ENCODE data around the gene BEST2.
A peak's percentile ranks its signal among the peaks of the same experiment; 100 is the strongest.

The BEST2 gene

DNA sequence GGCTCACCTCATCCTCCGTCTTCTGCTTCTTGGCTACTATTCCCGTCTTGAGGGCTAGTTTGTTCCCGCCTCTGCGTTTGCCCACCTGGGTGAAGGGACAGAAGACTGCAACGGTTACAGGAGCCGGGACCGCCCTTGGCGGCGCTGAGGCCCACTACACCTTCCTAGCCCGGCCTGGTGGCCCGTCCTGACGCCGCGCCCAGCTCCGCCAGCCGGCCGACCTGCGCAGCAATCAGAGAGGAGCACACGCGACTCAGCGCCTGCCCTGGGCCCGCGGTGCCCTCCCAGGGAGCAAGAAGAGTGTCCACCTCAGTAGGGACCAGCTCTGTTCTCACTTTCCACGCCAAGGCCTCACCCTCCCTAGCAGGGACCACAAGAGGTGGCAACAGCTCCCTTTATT is 20.3 kb upstream of the BEST2 start:
- DNase-seq (ENCODE audit: low read depth), result no peak

GRCh38 chr19:12733369-12734214 is 18.0 kb upstream of the BEST2 start:
- no peak for DNase-seq (ENCODE audit: low read depth)

GRCh38 chr19:12736995-12737834 is 14.4 kb upstream of the BEST2 start, which contains the start of gene GET3:
TSS of gene GET3 (plus strand) at chr19:12737497. CDS start at chr19:12737506, 9 bp downstream.
- peak; percentile 53 for DNase-seq (ENCODE audit: low read depth)

DNA sequence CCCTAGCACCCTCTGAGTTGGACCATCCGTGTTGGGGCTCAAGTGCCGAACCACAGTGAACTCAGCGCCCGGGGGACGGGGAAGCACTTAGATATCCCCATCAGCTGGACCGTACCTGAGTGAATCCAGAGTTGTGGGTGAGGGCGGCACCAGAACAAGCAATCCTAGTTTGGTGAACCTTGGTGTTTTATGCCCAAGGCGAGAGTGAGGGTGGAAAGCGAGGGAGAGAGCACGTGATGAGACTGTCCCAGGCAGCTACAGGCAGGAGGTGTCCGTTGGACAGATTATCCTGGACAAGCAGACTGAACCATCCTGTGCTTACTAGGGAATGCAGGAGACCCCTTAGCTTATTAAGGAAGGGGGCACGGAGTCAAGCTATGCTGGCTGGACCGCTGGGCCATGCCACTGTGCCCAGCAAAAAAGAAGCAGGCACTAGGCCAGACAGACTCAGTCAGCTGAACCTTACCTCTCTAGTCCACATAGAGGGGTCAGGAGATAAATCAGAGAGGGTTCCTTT is 13.7 kb upstream of the BEST2 start:
- DNase-seq (ENCODE audit: low read depth), result no peak

- no peak for DNase-seq (ENCODE audit: low read depth)
These were observed 6.3 kb upstream of the BEST2 start for GRCh38 chr19:12745166-12745897.

DNA sequence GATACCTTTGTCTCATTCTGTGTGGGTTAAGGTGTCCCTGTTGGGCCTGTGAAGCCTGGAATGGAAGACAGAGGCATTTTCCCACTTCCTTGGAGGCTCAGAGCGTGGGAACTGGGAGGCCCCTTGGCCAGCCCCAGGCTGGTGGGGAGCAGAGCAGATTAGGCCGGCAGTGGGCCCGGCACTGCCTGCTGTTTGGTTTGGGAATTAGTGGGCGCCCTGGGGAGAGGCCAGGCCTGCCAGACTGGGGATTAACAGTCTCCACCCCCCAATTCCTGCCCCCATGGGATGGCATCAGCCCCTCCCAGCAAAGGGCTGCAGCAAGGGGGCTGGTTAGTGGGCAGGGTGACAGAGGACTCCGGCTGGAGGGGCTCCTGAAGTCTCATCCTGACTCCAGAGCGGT is 3.1 kb upstream of the BEST2 start:
- no peak for DNase-seq (ENCODE audit: low read depth)

GRCh38 chr19:12749938-12750521 is 1.6 kb upstream of the BEST2 start:
- DNase-seq (ENCODE audit: low read depth), result no peak

GRCh38 chr19:12750851-12751250 is 740 bp upstream of the BEST2 start:
- DNase-seq (ENCODE audit: low read depth), result no peak

- DNase-seq (ENCODE audit: low read depth), result no peak
These were observed 628 bp downstream of the BEST2 start for GRCh38 chr19:12752056-12752781.

GRCh38 chr19:12754465-12755196 is 3.0 kb downstream of the BEST2 start:
- no peak for DNase-seq (ENCODE audit: low read depth)

DNA sequence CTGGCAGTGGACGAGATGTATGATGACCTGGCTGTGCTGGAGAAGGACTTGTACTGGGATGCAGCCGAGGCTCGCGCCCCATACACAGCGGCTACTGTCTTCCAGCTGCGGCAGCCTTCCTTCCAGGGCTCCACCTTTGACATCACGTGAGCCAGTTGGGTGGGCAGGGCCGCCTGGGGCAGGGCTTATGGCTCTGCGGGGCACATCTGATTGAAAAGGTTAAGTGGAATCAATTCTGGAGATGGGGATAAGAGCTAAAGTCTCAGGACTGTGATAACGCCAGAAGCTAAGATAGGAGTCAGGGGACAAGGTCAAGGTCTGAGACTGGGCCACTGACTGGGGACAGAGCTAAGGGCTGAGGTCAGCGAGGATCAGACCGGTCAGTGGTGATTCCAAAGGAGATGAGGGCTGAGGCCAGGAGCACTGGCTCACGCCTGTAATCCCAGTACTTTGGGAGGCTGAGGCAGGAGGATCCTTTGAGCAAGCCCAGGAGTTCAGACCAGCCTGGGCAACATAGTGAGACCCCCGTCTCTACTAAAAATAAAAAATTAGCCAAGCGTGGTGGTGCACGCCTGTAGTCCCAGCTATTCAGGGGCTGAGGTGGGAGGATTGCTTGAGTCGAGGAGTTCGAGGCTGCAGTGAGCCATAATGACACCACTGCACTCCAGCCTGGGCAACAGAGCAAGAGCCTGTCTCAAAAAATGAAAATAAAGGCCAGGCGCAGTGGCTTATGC is 4.7 kb downstream of the BEST2 start:
- no peak for DNase-seq (ENCODE audit: low read depth)

DNA sequence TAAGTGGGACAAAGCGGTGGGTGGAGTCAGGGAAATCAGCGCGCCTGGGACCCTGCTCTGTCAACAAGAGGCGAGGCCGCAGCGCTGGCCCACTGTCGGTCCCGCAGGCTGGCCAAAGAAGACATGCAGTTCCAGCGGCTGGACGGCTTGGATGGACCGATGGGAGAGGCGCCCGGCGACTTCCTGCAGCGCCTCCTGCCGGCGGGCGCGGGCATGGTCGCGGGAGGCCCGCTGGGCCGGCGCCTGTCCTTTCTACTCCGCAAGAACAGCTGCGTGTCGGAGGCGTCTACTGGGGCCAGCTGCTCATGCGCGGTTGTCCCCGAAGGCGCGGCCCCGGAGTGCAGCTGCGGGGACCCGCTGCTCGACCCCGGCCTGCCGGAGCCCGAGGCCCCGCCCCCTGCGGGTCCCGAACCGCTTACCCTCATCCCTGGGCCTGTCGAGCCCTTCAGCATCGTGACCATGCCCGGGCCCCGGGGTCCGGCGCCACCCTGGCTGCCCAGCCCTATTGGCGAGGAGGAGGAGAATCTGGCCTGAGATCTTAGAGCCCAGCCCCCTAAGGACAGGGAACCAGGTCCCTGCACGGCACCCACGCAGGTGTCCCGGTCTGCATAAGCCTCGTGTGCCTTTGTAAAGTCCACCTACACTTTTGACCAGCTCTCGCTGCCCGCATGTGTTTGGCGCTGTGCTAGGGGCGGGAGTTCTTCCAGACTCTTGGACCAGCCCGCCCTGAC is 6.1 kb downstream of the BEST2 start:
- peak; percentile 53 for DNase-seq (ENCODE audit: low read depth)

DNA sequence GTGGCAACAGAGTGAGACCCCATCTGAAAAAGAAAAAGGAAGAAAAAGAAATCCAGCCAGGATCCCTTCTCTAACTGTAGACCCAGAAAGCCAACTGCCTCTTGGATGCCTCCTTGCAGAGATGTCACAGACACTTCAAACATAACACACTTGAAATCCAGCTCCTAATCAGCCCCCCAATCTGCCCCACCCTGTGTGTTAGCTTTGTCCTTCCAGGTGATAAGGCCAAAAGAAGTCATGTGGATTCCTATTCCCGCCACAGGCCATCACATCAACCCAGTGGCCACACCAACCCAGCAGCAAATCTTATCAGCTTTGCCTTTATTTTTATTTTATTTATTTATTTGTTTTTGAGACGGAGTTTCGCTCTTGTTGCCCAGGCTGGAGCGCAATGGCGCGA is 8.1 kb downstream of the BEST2 start:
- no peak for DNase-seq (ENCODE audit: low read depth)

- no peak for DNase-seq (ENCODE audit: low read depth)
These were observed 11.5 kb downstream of the BEST2 start for GRCh38 chr19:12763100-12763499.

GRCh38 chr19:12764698-12765097 is 13.1 kb downstream of the BEST2 start:
- no peak for DNase-seq (ENCODE audit: low read depth)

- peak; percentile 56 for DNase-seq (ENCODE audit: low read depth)
These were observed 14.5 kb downstream of the BEST2 start for GRCh38 chr19:12766051-12766521.

DNA sequence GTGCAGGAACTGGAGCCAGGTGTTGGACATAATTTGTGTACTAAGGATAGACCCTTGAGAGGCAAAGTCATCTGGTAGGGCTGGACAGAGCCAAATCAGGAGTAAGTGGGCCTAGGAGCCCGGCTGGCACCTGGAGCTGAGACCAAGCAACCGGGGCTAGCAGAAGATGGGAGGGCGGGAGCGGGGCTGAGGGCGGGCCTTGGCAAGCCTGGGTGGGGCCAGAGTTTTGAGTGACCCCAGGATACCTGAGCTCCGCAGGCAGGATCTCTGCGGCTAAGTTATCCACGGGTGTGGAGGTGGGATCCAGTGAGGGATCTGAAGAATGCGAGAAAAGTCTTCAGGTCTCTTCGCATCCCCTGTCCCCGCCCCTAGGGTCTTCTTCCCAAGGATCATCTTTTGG is 15.6 kb downstream of the BEST2 start:
- DNase-seq (ENCODE audit: low read depth), result no peak

DNA sequence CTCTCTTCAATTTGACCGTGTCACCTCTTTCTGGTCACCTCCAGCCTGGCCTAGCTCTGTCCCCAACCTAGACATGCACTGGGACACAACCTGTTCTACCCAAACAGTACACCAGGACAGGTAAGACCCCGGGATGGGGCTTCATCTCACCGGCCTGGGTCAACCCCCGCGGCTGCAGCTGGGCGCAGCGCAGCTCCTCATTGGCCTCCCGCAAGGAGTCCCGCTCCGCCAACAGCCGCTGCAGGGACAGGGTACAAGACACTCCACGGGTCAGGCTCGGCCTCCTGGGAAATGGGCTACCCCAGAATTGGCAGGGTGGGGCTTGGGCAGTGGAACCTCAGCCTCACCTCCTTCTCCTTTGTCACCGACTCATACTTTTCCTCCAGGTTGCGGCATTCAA is 16.1 kb downstream of the BEST2 start:
- DNase-seq (ENCODE audit: low read depth), result no peak

DNA sequence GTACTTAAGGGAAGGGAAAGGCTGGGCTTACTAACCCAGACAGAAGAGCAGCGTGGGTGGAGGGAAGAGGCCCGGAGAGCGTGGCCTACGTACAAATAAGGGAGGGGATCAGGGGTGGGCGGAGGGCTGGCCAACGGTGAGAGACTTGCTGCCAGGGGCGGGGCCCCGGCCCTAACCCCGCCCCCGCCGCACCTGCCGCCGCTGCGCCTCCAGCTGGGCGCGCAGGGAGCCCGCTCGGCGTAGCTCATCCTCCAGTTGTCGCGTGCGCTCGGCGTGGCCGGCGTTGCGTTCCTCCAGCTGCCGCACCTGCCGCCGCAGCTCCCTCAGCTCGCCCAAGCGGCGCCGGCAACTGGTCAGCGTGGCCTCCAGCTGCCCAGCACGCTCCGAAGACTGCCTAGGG is 18.1 kb downstream of the BEST2 start:
- no peak for DNase-seq (ENCODE audit: low read depth)
